Urinary bladder (tissue), 4 donors: ENCODE data around the gene APBA2. TPM values are rescaled to one million over a fixed set of nuclear protein-coding genes. Genes with fewer than 3 reads are reported as not detected.

Source experiments
- DNase-seq: peaks from one replicate; pipeline ENCODE4 v3.0.0-alpha.2; 2015; ENCODE audit errors: extremely low spot score
- H3K27ac ChIP-seq: one replicate; pipeline ENCODE4 v1.5.1; 2013; ENCODE audit warnings: low read depth, mild to moderate bottlenecking, moderate library complexity
- H3K36me3 ChIP-seq: one replicate; pipeline ENCODE4 v1.6.1; 2013; ENCODE audit warnings: mild to moderate bottlenecking, moderate library complexity; ENCODE audit not compliant: insufficient read depth
- H3K4me1 ChIP-seq: one replicate; pipeline ENCODE4 v1.6.1; 2013; ENCODE audit warnings: mild to moderate bottlenecking, moderate library complexity; ENCODE audit not compliant: insufficient read depth
- H3K4me3 ChIP-seq: one replicate; pipeline ENCODE4 v1.5.1; 2013; ENCODE audit warnings: low read depth, low read length
- WGBS: extraction: QIAGEN DNeasy Blood & Tissue Kit; methylation state at CpG from one replicate; pipeline ENCODE4 v1.1.7; 2013; 5-methylcytosine and 5-hydroxymethylcytosine counted together
- polyA plus RNA-seq: library from polyadenylated mRNA; stranded (reverse); fragments of 200-250 nt; gene quantifications from one replicate; pipeline ENCODE4 v1.2.3, GENCODE V29; 2013
- total RNA-seq: library from RNA; depleted of rRNA; stranded (reverse); fragments of >200 nt; gene quantifications from one replicate; pipeline ENCODE4 v1.2.3, GENCODE V29; 2014
- donor health status: healthy with polysubstance abuse.
- donor health status: healthy.

Gene APBA2
- total and polyA plus RNA-seq, 2 donors, result 4.2 to 12.8 TPM

- WGBS, result 78% methylated on average over 22 of the region's 22 CpGs
- Histone ChIP-seq H3K36me3 (no peaks in the 10 kb centered on the region), H3K4me1 (no peaks in the 10 kb centered on the region), H3K27ac (no peak overlapping the region), H3K4me3 (no peak overlapping the region)
- DNase-seq, result no peak
Observed at GRCh38 chr15:29124581-29125381, 239.0 kb downstream of the APBA2 start.

GRCh38 chr15:29125382-29126207 lies 239.8 kb downstream of the APBA2 start:
- Histone ChIP-seq H3K4me1 (no peaks in the 10 kb centered on the region), H3K27ac (no peak overlapping the region), H3K36me3 (no peaks in the 10 kb centered on the region), H3K4me3 (no peak overlapping the region)
- WGBS, result 94% methylated on average over 19 of the region's 19 CpGs
- DNase-seq, result no peak

- H3K4me1 ChIP-seq, result no peaks in the 10 kb centered on the region
- H3K27ac ChIP-seq, result no peak overlapping the region
- H3K36me3 ChIP-seq, result no peaks in the 10 kb centered on the region
- no peak overlapping the region for H3K4me3 ChIP-seq
- WGBS, result 86% methylated on average over 11 of the region's 11 CpGs
- no peak for DNase-seq
Observed at GRCh38 chr15:29126208-29126536, 240.4 kb downstream of the APBA2 start.

- Histone ChIP-seq H3K4me3 (no peak overlapping the region), H3K4me1 (no peaks in the 10 kb centered on the region), H3K27ac (no peak overlapping the region), H3K36me3 (no peaks in the 10 kb centered on the region)
- 71% methylated on average over 19 of the region's 19 CpGs for WGBS
- no peak for DNase-seq
Observed at GRCh38 chr15:29126821-29127461, 241.2 kb downstream of the APBA2 start.

- no peaks in the 10 kb centered on the region for H3K4me1 ChIP-seq
- DNase-seq, result no peak
- no peak overlapping the region for H3K4me3 ChIP-seq
- 76% methylated on average over 19 of the region's 19 CpGs for WGBS
- H3K27ac ChIP-seq, result no peak overlapping the region
- no peaks in the 10 kb centered on the region for H3K36me3 ChIP-seq
Observed at GRCh38 chr15:29127506-29128430, 242.0 kb downstream of the APBA2 start.

- no peak overlapping the region for H3K4me3 ChIP-seq
- DNase-seq, result no peak
- no peaks in the 10 kb centered on the region for H3K4me1 ChIP-seq
- 92% methylated on average over 11 of the region's 11 CpGs for WGBS
- no peak overlapping the region for H3K27ac ChIP-seq
- no peaks in the 10 kb centered on the region for H3K36me3 ChIP-seq
Observed at GRCh38 chr15:29128671-29129070, 242.9 kb downstream of the APBA2 start.

- 95% methylated on average over 10 of the region's 10 CpGs for WGBS
- no peak for DNase-seq
Observed at GRCh38 chr15:29129221-29129620, 243.4 kb downstream of the APBA2 start.

GRCh38 chr15:29129926-29130325 lies 244.2 kb downstream of the APBA2 start:
- no peak for DNase-seq
- Histone ChIP-seq H3K36me3 (no peaks in the 10 kb centered on the region), H3K4me3 (no peak overlapping the region), H3K27ac (no peak overlapping the region), H3K4me1 (no peaks in the 10 kb centered on the region)
- WGBS, result 70% methylated on average over 11 of the region's 11 CpGs

More at GRCh38 chr15:29129221-29129620, 243.4 kb downstream of the APBA2 start:
- Histone ChIP-seq H3K4me3 (no peak overlapping the region), H3K27ac (no peak overlapping the region), H3K4me1 (no peaks in the 10 kb centered on the region), H3K36me3 (no peaks in the 10 kb centered on the region)

- no peak for DNase-seq
- WGBS, result 45% methylated on average over 6 of the region's 6 CpGs
- Histone ChIP-seq H3K36me3 (no peaks in the 10 kb centered on the region), H3K27ac (no peak overlapping the region), H3K4me3 (no peak overlapping the region), H3K4me1 (no peaks in the 10 kb centered on the region)
Observed at GRCh38 chr15:29130476-29130875, 244.7 kb downstream of the APBA2 start.

- Histone ChIP-seq H3K27ac (no peak overlapping the region), H3K4me3 (no peak overlapping the region), H3K36me3 (no peaks in the 10 kb centered on the region), H3K4me1 (no peaks in the 10 kb centered on the region)
- no peak for DNase-seq
- 63% methylated on average over 19 of the region's 19 CpGs for WGBS
Observed at GRCh38 chr15:29130951-29131839, 245.4 kb downstream of the APBA2 start.

GRCh38 chr15:29131840-29132420 lies 246.2 kb downstream of the APBA2 start:
- Histone ChIP-seq H3K4me1 (no peaks in the 10 kb centered on the region), H3K27ac (no peak overlapping the region), H3K4me3 (no peak overlapping the region), H3K36me3 (no peaks in the 10 kb centered on the region)
- WGBS, result 62% methylated on average over 23 of the region's 23 CpGs
- no peak for DNase-seq

- DNase-seq, result no peak
- Histone ChIP-seq H3K4me3 (no peak overlapping the region), H3K4me1 (no peaks in the 10 kb centered on the region), H3K36me3 (no peaks in the 10 kb centered on the region), H3K27ac (no peak overlapping the region)
- WGBS, result 85% methylated on average over 14 of the region's 14 CpGs
Observed at GRCh38 chr15:29132735-29133181, 247.0 kb downstream of the APBA2 start.
